T-helper 2 cell treated with Interferon-gamma antibody and Interleukin-4, amounts not matched to agents 100 ng/mL and 5 ng/mL, for 36 hours (primary cell): Measurements from ENCODE around the gene UBE2O. TPM values are rescaled to one million over a fixed set of nuclear protein-coding genes. Genes with fewer than 3 reads are reported as not detected.
"Not testable (repeated sequence)": the region's sequence is repeated elsewhere in the genome, so short reads cannot be mapped to it uniquely, and the experiment has no call there.

Experiments used
- intact Hi-C: fragments of 100-400 bp; cut with micrococcal nuclease; formaldehyde crosslinking; loops from one replicate; pipeline ENCODE4 v1.15.1; 2023
- total RNA-seq: library from RNA; stranded (reverse); gene quantifications from 2 replicates; pipeline ENCODE4 v1.2.3, GENCODE V29; 2022

UBE2O gene
- total RNA-seq, 1 donor from 2014 or later: 40.6 TPM

GRCh38 chr17:76354747-76355310 is 98.1 kb downstream of the UBE2O start:
- intact Hi-C loops: loop anchor here (1.0 kb wide), 1 partner anchor 30 kb away; no protein-coding TSS in a partner anchor

- intact Hi-C loops: loop anchor here (1.0 kb wide), 1 partner anchor 31 kb away; no protein-coding TSS in a partner anchor
These were observed 98.6 kb downstream of the UBE2O start for GRCh38 chr17:76354317-76354729.

GRCh38 chr17:76353599-76354316 is 99.2 kb downstream of the UBE2O start, which contains the start of gene PRPSAP1:
Gene PRPSAP1 (minus strand): TSS chr17:76353916. CDS start chr17:76353703, 213 bp downstream.
- intact Hi-C loops: loop anchor here (1.0 kb wide), 1 partner anchor 32 kb away; no protein-coding TSS in a partner anchor

- intact Hi-C loops: no loop called here
These were observed 99.9 kb downstream of the UBE2O start for GRCh38 chr17:76353004-76353598.

GRCh38 chr17:76351526-76352071 is 101.4 kb downstream of the UBE2O start:
- intact Hi-C loops: no loop called here

GRCh38 chr17:76350463-76350862 is 102.5 kb downstream of the UBE2O start:
- intact Hi-C loops: no loop called here

GRCh38 chr17:76346936-76347335 is 106.0 kb downstream of the UBE2O start:
- intact Hi-C loops: not testable (repeated sequence)

- intact Hi-C loops: no loop called here
These were observed 107.5 kb downstream of the UBE2O start for GRCh38 chr17:76345377-76345974.

GRCh38 chr17:76343106-76343505 is 109.8 kb downstream of the UBE2O start:
- intact Hi-C loops: no loop called here

- intact Hi-C loops: no loop called here
These were observed 111.7 kb downstream of the UBE2O start for GRCh38 chr17:76341301-76341700.

Other genes starting within 250 kb of the UBE2O start
- 58.3 and 66.0 TPM in 2 replicates for gene RNF157, start 212.7 kb downstream of the UBE2O start, total RNA-seq
- 202 and 211 TPM in 2 replicates for gene UBALD2, start 187.8 kb downstream of the UBE2O start, total RNA-seq
- 3.2 and 3.7 TPM in 2 replicates for gene QRICH2, start 144.9 kb downstream of the UBE2O start, total RNA-seq
- gene PRPSAP1, start 99.2 kb downstream of the UBE2O start, total RNA-seq: 53.3 and 59.5 TPM in 2 replicates
- 1.3 and 1.9 TPM in 2 replicates for gene SPHK1, start 68.5 kb downstream of the UBE2O start, total RNA-seq
- gene AANAT, start 14.5 kb upstream of the UBE2O start, total RNA-seq: 0.32 TPM in 1 of 2 replicates, not detected in the other
- 43.2 and 45.8 TPM in 2 replicates for gene RHBDF2, start 48.3 kb upstream of the UBE2O start, total RNA-seq
- gene CYGB, start 84.6 kb upstream of the UBE2O start, total RNA-seq: 0.11 TPM in 1 of 2 replicates, not detected in the other
- gene PRCD, start 86.9 kb upstream of the UBE2O start, total RNA-seq: not detected in 2 replicates
- gene ST6GALNAC2, start 132.7 kb upstream of the UBE2O start, total RNA-seq: not detected in 2 replicates
- 1.1 and 2.0 TPM in 2 replicates for gene ST6GALNAC1, start 190.6 kb upstream of the UBE2O start, total RNA-seq